Activated B cell treated with CpG ODN at 0.5 μM for 24 hours (primary cell): ENCODE measurements around the gene RNASE12. TPM values are rescaled to one million over a fixed set of nuclear protein-coding genes. Genes with fewer than 3 reads are reported as not detected.
"Not testable (repeated sequence)": the region's sequence is repeated elsewhere in the genome, so short reads cannot be mapped to it uniquely, and the experiment has no call there.

Experiments used
- ATAC-seq: fragments of 200-7000 bp; cut with Tn5 transposase; one replicate; pipeline ENCODE4 v1.10.0; 2021; ENCODE audit warnings: low read depth, mild to moderate bottlenecking, moderate library complexity
- CTCF ChIA-PET: fragments of 350-600 bp; sonication (Branson Sonifier 250); formaldehyde crosslinking; loops from one replicate; lab custom pipeline; 2021; ENCODE audit warnings: antibody characterized with exemption; lab: Charles Lee
- POLR2A ChIA-PET: fragments of 350-600 bp; sonication (Branson Sonifier 250); formaldehyde crosslinking; loops from one replicate; lab custom pipeline; 2021; ENCODE audit warnings: antibody characterized with exemption; lab: Charles Lee
- DNase-seq: peaks from one replicate; pipeline ENCODE4 v3.0.0; 2022
- H3K27ac Mint-ChIP-seq: one replicate; pipeline ENCODE4 v1.8.0; 2020; ENCODE audit warnings: mixed read lengths
- H3K27me3 Mint-ChIP-seq: one replicate; pipeline ENCODE4 v1.8.0; 2021; ENCODE audit warnings: mixed read lengths
- H3K36me3 Mint-ChIP-seq: one replicate; pipeline ENCODE4 v1.8.0; 2021; ENCODE audit warnings: low read depth, mixed read lengths
- H3K4me1 Mint-ChIP-seq: one replicate; pipeline ENCODE4 v1.8.0; 2021; ENCODE audit warnings: mixed read lengths
- H3K4me3 Mint-ChIP-seq: one replicate; pipeline ENCODE4 v1.8.0; 2020; ENCODE audit warnings: mild to moderate bottlenecking, mixed read lengths
- H3K9me3 Mint-ChIP-seq: one replicate; pipeline ENCODE4 v1.8.0; 2020; ENCODE audit warnings: mixed read lengths
- CTCF ChIP-seq: fragments of 200-600 bp; IDR thresholded peaks from one replicate; pipeline ENCODE4 v1.8.0; 2022; ENCODE audit warnings: antibody characterized with exemption, mild to moderate bottlenecking
- intact Hi-C: fragments of 100-400 bp; cut with micrococcal nuclease; formaldehyde crosslinking; loops from one replicate; pipeline ENCODE4 v1.15.1; 2024
- total RNA-seq: library from RNA; stranded (reverse); gene quantifications from 2 replicates; pipeline ENCODE4 v1.2.3, GENCODE V29; 2022

The RNASE12 gene
- total RNA-seq, 1 donor from 2014 or later, result not detected

- H3K4me1 Mint-ChIP-seq, result peaks cover 50% of the 10 kb centered on the region
- intact Hi-C loops, result loop anchor here (10.0 kb wide), 1 partner anchor 644 kb away; the partner anchor contains the start of gene HNRNPC
- ChIA-PET CTCF (no interaction called here), POLR2A (no interaction called here)
- no peak overlapping the region for H3K27ac Mint-ChIP-seq
- H3K27me3 Mint-ChIP-seq, result peaks cover 12% of the 10 kb centered on the region
- DNase-seq (no peak), ATAC-seq (no peak)
- no peak overlapping the region for H3K4me3 Mint-ChIP-seq
- no peaks in the 10 kb centered on the region for H3K9me3 Mint-ChIP-seq
- no peak for TF ChIP-seq CTCF
- H3K36me3 Mint-ChIP-seq, result peaks cover 3% of the 10 kb centered on the region
These were observed 29.8 kb upstream of the RNASE12 start for GRCh38 chr14:20620798-20621478.

GRCh38 chr14:20619688-20620087, 28.5 kb upstream of the RNASE12 start:
- DNase-seq, H3K27ac Mint-ChIP-seq, H3K36me3 Mint-ChIP-seq, H3K9me3 Mint-ChIP-seq, H3K4me3 Mint-ChIP-seq, POLR2A ChIA-PET, CTCF ChIA-PET, ATAC-seq: not testable (repeated sequence)
- peaks cover 40% of the 10 kb centered on the region for H3K4me1 Mint-ChIP-seq
- H3K27me3 Mint-ChIP-seq, result peaks cover 12% of the 10 kb centered on the region
- intact Hi-C loops, result loop anchor here (10.0 kb wide), 1 partner anchor 645 kb away; the partner anchor contains the start of gene HNRNPC

- H3K27me3 Mint-ChIP-seq, result peaks cover 9% of the 10 kb centered on the region
- no peaks in the 10 kb centered on the region for H3K9me3 Mint-ChIP-seq
- intact Hi-C loops, result no loop called here
- no peak overlapping the region for H3K4me3 Mint-ChIP-seq
- H3K36me3 Mint-ChIP-seq, result no peaks in the 10 kb centered on the region
- ChIA-PET POLR2A (no interaction called here), CTCF (no interaction called here)
- ATAC-seq (no peak), DNase-seq (no peak)
- TF ChIP-seq CTCF, result no peak
- peaks cover 28% of the 10 kb centered on the region for H3K4me1 Mint-ChIP-seq
- H3K27ac Mint-ChIP-seq, result no peak overlapping the region
These were observed 27.1 kb upstream of the RNASE12 start for GRCh38 chr14:20618271-20618749.

- POLR2A ChIA-PET, result no interaction called here
- CTCF ChIA-PET, result no interaction called here
- DNase-seq, result no peak
- no peak for ATAC-seq
- H3K4me1 Mint-ChIP-seq, result peaks cover 18% of the 10 kb centered on the region
- H3K9me3 Mint-ChIP-seq, result no peaks in the 10 kb centered on the region
- intact Hi-C loops, result no loop called here
- H3K36me3 Mint-ChIP-seq, result no peaks in the 10 kb centered on the region
- no peak for TF ChIP-seq CTCF
- H3K4me3 Mint-ChIP-seq, result no peak overlapping the region
- peaks cover 8% of the 10 kb centered on the region for H3K27me3 Mint-ChIP-seq
- no peak overlapping the region for H3K27ac Mint-ChIP-seq
These were observed 26.2 kb upstream of the RNASE12 start for GRCh38 chr14:20617138-20618003.

GRCh38 chr14:20615996-20616395, 24.8 kb upstream of the RNASE12 start:
- POLR2A ChIA-PET, result no interaction called here
- H3K9me3 Mint-ChIP-seq, result no peaks in the 10 kb centered on the region
- H3K27me3 Mint-ChIP-seq, result peaks cover 1% of the 10 kb centered on the region
- H3K36me3 Mint-ChIP-seq, result no peaks in the 10 kb centered on the region
- no peak overlapping the region for H3K4me3 Mint-ChIP-seq
- peaks cover 12% of the 10 kb centered on the region for H3K4me1 Mint-ChIP-seq
- TF ChIP-seq CTCF, result no peak
- DNase-seq, result no peak
- CTCF ChIA-PET, result no interaction called here
- H3K27ac Mint-ChIP-seq, result no peak overlapping the region
- intact Hi-C loops, result no loop called here
- ATAC-seq, result no peak
